NCI-H446 (cell line): Measurements from ENCODE around the gene CCNB3.

Source experiments
- DNase-seq, 2 experiments: peaks; one replicate each; lab custom pipeline; 2025; lab: John Stamatoyannopoulos, UW

CCNB3 gene

DNA sequence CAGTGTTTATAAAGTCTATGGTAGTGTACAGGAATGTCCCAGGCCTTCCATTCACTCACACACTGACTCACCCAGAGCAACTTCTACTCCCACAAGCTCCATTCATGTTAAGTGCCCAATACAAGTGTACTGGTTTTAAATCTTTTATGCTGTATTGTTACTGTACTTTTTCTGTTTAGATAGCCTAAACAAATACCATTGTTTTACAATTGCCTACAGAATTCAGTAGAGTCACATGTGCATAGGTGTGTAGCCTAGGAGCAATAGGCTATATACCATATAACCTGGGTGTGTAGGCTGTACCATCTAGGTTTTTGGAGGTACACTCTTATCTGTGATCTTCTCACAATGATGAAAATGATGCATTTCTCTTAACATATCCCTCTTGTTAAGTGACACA lies 139.4 kb downstream of the CCNB3 start:
- no peak for DNase-seq

DNA sequence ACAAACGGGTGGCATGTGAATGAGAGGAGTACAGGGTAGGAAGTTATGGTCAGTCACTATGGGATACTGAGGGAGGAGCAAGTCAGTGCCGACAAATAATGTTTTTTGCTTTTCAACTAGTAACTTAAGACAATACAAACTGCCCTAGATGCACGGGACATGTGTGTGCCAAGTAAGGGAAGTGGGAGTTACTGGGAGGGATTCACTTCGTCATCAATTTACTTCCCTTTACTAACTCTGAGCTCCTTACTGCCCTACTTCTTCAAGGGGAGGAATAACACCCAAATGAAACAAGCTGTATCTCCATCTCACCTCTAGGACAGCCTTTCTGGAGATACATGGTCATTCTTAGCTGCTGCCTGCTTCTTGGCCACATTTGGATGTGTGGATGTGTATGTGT lies 168.4 kb downstream of the CCNB3 start:
- DNase-seq = no peak

DNA sequence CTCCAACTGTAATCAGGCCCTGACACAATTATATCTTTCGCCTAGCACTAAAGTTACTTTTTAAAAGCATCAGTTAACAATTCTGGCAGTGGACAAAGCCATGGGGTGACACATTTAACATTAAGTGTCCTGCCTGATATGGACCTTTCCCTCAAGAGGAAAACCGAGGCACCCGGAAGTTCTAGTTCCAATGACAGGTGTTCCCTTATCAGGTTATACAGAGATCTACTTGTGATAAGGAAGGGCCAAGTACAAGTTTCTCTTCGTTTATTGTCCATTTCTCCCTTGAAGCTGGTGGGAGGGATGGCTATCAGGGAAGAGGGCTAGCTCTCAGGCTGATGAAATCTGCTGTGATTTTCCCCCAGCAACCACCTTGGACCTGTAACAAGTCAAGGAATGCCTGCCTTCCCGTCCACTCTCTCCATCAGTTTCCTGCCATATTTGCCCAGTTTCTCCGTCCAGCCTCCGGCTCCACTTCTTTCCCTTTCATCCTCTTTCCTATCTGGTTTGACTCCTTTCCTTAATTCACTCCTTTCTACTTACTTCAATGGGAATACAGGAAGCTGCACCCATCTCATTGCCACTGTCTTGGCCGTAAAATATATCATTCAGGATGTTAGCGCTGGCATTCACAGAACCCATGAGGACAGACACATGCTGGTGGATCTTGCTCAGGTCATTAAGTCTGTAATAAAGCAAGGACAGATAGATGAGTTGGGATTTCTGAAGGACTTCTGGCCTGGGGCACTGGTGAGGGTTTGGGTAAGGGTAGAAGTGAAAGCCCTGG lies 171.1 kb downstream of the CCNB3 start:
- no peak for DNase-seq

DNA sequence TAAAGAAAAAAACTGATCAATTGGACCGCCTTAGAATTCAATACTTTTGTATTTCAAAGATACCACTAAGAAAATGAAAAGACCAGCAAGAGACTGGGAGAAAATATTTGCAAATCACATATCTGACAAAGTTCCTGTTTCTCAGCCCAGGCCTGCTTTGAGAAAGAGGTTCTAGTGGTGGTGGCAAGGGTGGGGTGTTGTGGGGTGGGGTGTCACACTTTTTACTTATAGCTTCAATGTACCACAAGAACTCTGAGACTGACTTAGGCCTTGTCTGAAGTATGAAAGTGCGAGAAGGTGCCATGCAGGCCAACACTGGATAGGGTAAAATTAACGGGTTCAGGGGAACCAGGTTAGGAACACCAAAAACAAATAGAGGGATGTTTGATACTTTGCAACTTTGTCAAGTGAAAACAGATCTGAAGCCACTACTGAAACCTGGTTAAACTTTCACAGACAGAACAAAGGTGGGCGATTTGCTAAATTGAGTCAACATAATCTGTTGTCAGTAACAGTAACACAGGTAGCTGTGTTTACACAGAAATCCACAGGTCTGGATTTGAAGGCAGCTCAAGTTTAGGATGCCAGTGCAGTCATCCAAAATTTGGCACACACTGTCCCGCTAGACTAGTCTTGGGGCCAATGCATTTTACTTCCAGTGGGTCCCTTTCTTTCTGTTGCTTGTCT lies 177.3 kb downstream of the CCNB3 start:
- DNase-seq = no peak

DNA sequence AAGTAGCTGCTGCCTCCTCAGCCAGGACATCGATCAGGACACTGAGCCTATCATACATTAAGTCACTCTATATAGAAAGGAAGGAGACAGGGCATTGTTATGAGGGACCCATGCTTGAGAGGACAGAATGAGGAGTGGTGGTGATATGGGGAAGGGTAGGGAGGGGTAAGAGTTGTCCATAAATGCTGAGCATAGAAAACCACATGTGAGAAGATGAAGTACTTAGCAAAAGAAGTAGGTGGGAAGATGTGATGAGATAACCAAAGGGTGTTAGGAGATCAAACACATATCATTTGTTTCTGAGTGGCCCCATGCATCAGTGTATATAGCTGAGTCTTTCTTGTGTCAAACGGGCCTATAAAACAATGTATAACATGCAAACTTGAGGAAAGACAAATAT lies 182.0 kb downstream of the CCNB3 start:
- DNase-seq = no peak

DNA sequence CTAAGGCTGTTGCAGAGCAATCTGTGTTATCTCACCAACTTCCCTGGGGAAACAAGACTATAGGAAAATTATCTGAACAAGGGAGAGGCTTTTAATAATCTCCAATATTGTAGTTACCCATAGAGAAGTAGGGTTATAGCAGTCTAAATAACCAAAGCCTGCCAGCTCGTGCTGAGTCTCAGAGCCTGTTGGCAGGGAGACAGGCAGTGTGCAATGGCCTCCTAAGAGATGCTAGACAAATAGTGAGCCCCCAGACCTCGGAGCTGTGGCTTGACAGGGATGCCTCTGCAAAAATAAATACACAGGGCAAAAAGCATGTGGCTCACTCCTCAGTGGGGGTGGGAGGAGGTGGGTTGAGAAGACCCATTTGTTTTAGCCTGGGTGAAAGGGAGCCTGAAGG lies 189.3 kb downstream of the CCNB3 start:
- DNase-seq = no peak
